BJ (cell line): Measurements from ENCODE around the gene ZAP70. TPM values are rescaled to one million over a fixed set of nuclear protein-coding genes. Genes with fewer than 3 reads are reported as not detected.
"Not testable (repeated sequence)": the region's sequence is repeated elsewhere in the genome, so short reads cannot be mapped to it uniquely, and the experiment has no call there.

Experiments
- CTCF ChIA-PET: fragments of 350-600 bp; formaldehyde crosslinking; extraction: SDS; loops from one replicate; lab custom pipeline; 2021; ENCODE audit warnings: antibody characterized with exemption, inconsistent platforms; lab: Yijun Ruan, JAX
- POLR2A ChIA-PET: fragments of 300-600 bp; sonication (Branson Sonifier 250); formaldehyde crosslinking; extraction: SDS; loops from one replicate; lab custom pipeline; 2021; ENCODE audit warnings: antibody characterized with exemption; lab: Charles Lee
- DNase-seq: peaks from one replicate; pipeline ENCODE4 v3.0.0-alpha.2; 2011; ENCODE audit warnings: low read depth
- H3K27me3 ChIP-seq: 2 replicates; pipeline ENCODE4 v1.6.0; 2011; ENCODE audit warnings: low read length; ENCODE audit not compliant: control insufficient read depth, insufficient read depth
- H3K36me3 ChIP-seq: 2 replicates; pipeline ENCODE4 v1.5.1; 2011; ENCODE audit warnings: low read length; ENCODE audit not compliant: control insufficient read depth, insufficient read depth
- H3K4me3 ChIP-seq: 2 replicates; pipeline ENCODE4 v1.5.1; 2011; ENCODE audit warnings: low read depth, mild to moderate bottlenecking, control low read depth, low read length
- polyA plus RNA-seq: library from polyadenylated mRNA; depleted of rRNA; stranded (reverse); fragments of >200 nt; gene quantifications from 2 replicates; pipeline ENCODE4 v1.2.3, GENCODE V29; 2011
- TF ChIP-seq, protein P1 (sequence below): IDR thresholded peaks from 2 replicates; pipeline ENCODE4 v1.5.1; 2011; ENCODE audit warnings: low read depth, mild to moderate bottlenecking, control low read depth, inconsistent platforms, low read length, moderate library complexity; ENCODE audit not compliant: insufficient read depth

ZAP70 gene
- polyA plus RNA-seq, 1 experiment: 0.16 TPM

DNA sequence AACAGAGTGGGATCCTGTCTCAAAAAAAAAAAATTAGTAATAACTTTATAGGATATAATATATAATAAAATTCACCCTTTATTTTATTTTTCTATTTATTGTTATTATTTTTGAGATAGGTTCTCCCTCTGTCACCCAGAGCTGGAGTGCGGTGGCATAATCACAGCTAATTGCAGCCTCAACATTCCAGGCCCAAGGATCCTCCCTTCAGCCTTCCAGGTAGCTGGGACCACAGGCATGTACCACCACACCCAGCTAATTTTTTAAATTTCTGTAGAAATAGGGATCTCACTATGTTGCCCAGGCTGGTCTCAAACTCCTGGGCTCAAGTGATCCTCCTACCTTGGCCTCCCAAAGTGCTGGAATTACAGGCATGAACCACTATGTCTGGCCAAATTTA lies 42.9 kb upstream of the ZAP70 start:
- ChIA-PET POLR2A (no interaction called here), CTCF (interaction anchor here (0.6 to 1.8 kb wide), 5 partner anchors 24 to 807 kb away, joined by 3 to 7 read pairs (median 3); no protein-coding TSS in a partner anchor)
- no peak for DNase-seq
- Histone ChIP-seq H3K4me3 (no peak overlapping the region), H3K27me3 (no peaks in the 10 kb centered on the region), H3K36me3 (no peaks in the 10 kb centered on the region)
- TF ChIP-seq, protein P1, sequence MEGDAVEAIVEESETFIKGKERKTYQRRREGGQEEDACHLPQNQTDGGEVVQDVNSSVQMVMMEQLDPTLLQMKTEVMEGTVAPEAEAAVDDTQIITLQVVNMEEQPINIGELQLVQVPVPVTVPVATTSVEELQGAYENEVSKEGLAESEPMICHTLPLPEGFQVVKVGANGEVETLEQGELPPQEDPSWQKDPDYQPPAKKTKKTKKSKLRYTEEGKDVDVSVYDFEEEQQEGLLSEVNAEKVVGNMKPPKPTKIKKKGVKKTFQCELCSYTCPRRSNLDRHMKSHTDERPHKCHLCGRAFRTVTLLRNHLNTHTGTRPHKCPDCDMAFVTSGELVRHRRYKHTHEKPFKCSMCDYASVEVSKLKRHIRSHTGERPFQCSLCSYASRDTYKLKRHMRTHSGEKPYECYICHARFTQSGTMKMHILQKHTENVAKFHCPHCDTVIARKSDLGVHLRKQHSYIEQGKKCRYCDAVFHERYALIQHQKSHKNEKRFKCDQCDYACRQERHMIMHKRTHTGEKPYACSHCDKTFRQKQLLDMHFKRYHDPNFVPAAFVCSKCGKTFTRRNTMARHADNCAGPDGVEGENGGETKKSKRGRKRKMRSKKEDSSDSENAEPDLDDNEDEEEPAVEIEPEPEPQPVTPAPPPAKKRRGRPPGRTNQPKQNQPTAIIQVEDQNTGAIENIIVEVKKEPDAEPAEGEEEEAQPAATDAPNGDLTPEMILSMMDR: no peak

DNA sequence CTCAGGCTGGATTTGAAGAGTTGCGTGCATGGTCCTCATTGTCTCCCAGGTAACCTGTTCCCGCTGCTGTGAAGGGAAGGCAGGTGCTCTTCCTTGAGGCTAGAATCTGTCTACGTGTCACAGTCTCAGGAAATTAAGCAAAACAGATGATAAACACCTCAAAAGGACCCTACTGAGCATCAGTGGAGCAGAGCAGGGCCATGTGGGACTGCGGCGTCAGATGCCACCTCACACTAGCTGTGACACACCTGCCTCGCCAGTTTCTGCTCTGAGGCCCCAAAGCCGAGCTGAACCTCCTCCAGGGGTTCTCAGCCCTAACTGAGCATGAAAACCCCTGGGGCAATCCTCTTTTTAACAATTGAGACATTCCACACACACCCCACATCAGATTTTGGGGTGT lies 41.9 kb upstream of the ZAP70 start:
- DNase-seq: no peak
- TF ChIP-seq, protein P1: no peak
- no peak overlapping the region for H3K4me3 ChIP-seq
- no peaks in the 10 kb centered on the region for H3K36me3 ChIP-seq
- POLR2A ChIA-PET: no interaction called here
- CTCF ChIA-PET: interaction anchor here (1.1 to 2.5 kb wide), 2 partner anchors 26 to 81 kb away, joined by 3 to 19 read pairs; no protein-coding TSS in a partner anchor
- H3K27me3 ChIP-seq: no peaks in the 10 kb centered on the region

DNA sequence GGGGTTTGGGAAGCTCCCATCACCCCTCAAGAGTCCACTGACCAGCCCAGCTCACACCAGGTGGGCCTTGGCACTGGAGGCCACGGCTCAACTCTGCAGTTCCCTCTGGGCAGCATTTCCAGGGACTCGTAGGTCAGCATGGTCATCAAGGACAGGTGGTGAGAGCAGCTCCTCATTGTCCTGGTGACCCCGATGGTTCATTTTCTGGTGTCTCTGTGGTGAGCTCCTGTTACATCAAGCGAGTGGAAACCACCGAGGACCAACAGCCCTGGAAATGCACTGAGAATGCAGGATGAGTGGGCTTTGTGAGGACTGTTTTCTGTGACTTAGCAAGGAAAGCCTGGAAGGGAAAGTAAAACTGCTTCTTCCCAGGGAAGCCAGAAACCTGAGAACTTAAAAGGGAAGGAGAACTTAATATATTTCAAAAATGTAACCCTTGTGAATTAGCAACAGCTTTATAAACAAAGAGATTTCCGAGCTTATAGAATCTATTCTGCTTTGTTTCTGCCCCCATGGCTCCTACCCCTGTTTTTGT lies 40.7 kb upstream of the ZAP70 start:
- H3K4me3 ChIP-seq, DNase-seq, H3K27me3 ChIP-seq, H3K36me3 ChIP-seq, POLR2A ChIA-PET: not testable (repeated sequence)
- CTCF ChIA-PET: interaction anchor here (1.3 to 2.5 kb wide), 3 partner anchors 8 to 25 kb away, joined by 5 to 19 read pairs (median 8); partner anchors contain the start of gene ACTR1B

DNA sequence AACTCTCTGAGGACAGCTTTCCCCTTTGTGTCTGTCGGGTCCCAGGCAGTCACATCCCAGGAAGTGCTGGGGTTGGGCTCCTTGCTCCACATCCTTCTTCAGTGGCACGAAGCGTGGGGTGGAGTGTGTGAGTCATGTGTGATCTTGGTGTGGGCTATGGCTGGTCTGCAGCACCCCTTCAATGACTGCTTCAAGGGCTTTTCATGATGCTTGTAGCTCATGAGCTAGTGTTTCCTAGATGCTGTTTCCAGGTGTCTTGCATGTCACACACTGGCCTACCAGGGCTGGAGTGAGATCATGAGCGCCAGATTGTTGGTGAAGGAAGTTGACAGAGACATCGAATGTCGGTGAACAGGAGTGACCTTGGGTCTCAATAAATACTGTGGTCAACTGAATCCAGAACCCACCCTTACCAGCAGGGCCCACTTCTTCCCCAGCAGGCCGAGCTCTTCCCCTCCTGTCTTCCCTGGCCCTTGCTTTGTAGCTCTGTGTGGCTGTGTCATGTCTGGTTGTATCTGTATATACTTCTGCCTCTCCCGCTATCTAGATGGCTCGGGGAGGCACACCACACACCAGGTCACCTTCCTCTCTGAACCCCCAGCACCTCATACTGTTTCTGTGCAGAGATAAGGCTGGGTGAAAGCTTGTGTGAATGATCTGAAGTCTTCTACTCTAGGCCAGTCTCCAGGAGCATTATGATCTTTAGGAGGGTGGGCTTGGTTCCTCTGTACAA lies 40.0 kb upstream of the ZAP70 start:
- Histone ChIP-seq H3K36me3 (no peaks in the 10 kb centered on the region), H3K4me3 (no peak overlapping the region), H3K27me3 (no peaks in the 10 kb centered on the region)
- ChIA-PET CTCF (interaction anchor here (1.3 to 2.5 kb wide), 3 partner anchors 9 to 24 kb away, joined by 5 to 19 read pairs (median 8); partner anchors contain the start of gene ACTR1B), POLR2A (no interaction called here)
- no peak for DNase-seq
- TF ChIP-seq, protein P1: no peak

DNA sequence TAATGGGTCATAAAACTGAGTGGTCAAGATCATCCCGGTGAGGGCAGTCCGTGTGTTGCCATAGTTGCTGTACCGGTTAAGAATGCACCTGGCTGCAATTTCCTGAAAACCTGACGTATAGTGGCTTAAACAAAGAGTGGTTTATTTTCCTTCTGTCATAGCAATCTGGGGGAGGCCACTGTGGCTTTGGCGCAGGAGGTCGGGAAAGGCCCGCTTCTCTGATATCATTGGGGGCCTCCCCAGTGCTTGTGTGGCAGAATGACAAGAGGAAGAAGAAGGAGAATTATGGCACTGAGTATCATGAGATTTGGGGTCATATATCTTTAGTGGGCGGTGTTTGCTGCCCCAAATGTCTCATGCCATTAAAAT lies 39.5 kb upstream of the ZAP70 start:
- TF ChIP-seq, protein P1: no peak
- no peak for DNase-seq
- H3K27me3 ChIP-seq: no peaks in the 10 kb centered on the region
- ChIA-PET POLR2A (no interaction called here), CTCF (interaction anchor here (1.5 to 2.5 kb wide), 2 partner anchors 9 to 23 kb away, joined by 8 to 19 read pairs; partner anchors contain the start of gene ACTR1B)
- no peaks in the 10 kb centered on the region for H3K36me3 ChIP-seq
- no peak overlapping the region for H3K4me3 ChIP-seq
